ENCODE data around the gene RREB1.

DNA sequence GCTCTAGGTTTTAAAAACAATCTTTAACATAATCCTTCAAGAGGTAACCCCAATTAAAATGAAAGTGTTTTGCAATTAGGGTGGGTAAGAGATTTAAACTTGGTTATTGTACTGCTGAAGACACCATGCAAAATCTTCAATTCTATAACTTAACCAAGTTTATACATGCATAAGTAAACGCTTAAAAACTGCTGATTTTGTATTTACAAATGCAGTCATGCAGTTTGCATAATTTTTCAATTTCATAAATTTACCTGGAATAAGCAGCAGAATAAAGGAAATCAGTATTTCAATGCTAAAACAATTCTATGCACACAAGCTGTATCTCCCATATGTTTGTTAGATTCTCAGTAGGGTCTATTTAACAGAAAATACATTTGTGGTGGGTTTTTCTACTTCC, 182.3 kb downstream of the RREB1 start:
- TF ChIP-seq TCF7L2 (IDR thresholded peaks at IDR 0.05; ENCODE audit: low read depth, low read length) (no peak), POLR2AphosphoS5 (IDR thresholded peaks at IDR 0.05; ENCODE audit: low read depth, low read length) (no peak)
- TF ChIP-seq, protein P1, sequence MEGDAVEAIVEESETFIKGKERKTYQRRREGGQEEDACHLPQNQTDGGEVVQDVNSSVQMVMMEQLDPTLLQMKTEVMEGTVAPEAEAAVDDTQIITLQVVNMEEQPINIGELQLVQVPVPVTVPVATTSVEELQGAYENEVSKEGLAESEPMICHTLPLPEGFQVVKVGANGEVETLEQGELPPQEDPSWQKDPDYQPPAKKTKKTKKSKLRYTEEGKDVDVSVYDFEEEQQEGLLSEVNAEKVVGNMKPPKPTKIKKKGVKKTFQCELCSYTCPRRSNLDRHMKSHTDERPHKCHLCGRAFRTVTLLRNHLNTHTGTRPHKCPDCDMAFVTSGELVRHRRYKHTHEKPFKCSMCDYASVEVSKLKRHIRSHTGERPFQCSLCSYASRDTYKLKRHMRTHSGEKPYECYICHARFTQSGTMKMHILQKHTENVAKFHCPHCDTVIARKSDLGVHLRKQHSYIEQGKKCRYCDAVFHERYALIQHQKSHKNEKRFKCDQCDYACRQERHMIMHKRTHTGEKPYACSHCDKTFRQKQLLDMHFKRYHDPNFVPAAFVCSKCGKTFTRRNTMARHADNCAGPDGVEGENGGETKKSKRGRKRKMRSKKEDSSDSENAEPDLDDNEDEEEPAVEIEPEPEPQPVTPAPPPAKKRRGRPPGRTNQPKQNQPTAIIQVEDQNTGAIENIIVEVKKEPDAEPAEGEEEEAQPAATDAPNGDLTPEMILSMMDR (IDR thresholded peaks at IDR 0.05): no peak
- TF ChIP-seq, protein P2, sequence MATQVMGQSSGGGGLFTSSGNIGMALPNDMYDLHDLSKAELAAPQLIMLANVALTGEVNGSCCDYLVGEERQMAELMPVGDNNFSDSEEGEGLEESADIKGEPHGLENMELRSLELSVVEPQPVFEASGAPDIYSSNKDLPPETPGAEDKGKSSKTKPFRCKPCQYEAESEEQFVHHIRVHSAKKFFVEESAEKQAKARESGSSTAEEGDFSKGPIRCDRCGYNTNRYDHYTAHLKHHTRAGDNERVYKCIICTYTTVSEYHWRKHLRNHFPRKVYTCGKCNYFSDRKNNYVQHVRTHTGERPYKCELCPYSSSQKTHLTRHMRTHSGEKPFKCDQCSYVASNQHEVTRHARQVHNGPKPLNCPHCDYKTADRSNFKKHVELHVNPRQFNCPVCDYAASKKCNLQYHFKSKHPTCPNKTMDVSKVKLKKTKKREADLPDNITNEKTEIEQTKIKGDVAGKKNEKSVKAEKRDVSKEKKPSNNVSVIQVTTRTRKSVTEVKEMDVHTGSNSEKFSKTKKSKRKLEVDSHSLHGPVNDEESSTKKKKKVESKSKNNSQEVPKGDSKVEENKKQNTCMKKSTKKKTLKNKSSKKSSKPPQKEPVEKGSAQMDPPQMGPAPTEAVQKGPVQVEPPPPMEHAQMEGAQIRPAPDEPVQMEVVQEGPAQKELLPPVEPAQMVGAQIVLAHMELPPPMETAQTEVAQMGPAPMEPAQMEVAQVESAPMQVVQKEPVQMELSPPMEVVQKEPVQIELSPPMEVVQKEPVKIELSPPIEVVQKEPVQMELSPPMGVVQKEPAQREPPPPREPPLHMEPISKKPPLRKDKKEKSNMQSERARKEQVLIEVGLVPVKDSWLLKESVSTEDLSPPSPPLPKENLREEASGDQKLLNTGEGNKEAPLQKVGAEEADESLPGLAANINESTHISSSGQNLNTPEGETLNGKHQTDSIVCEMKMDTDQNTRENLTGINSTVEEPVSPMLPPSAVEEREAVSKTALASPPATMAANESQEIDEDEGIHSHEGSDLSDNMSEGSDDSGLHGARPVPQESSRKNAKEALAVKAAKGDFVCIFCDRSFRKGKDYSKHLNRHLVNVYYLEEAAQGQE (IDR thresholded peaks at IDR 0.05; ENCODE audit: insufficient read depth in 1 of 2, low read depth in 2 of 2, low read length in 1 of 2): no peak
